Endothelial cell of umbilical vein (primary cell): ENCODE data around the gene FGL2. TPM values are rescaled to one million over a fixed set of nuclear protein-coding genes. Genes with fewer than 3 reads are reported as not detected.

Experiments
- BruUV-seq: library from RNA; stranded (reverse); fragments of 400-500 nt; replicated peaks from 2 replicates; lab custom pipeline; 2021; lab: Mats Ljungman, UMichigan
- CTCF ChIA-PET: fragments of 300-600, 350-600 bp; sonication (Branson Sonifier 250); formaldehyde crosslinking; loops from one replicate; lab custom pipeline; 2021; ENCODE audit warnings: antibody characterized with exemption, inconsistent platforms; lab: Charles Lee
- POLR2A ChIA-PET: fragments of 300-600, 350-600 bp; sonication (Branson Sonifier 250); formaldehyde crosslinking; loops from one replicate; lab custom pipeline; 2021; ENCODE audit warnings: antibody characterized with exemption, inconsistent platforms; lab: Charles Lee
- DNase-seq: peaks from one replicate; pipeline ENCODE4 v3.0.0-alpha.2; 2011; ENCODE audit warnings: low read depth, low spot score
- FAIRE-seq: peaks from 2 replicates; lab custom pipeline; 2011; peaks lifted over from hg19 to GRCh38; lab: Jason Lieb, UNC
- H2AFZ ChIP-seq: 2 replicates; pipeline ENCODE4 v1.6.0; 2012; ENCODE audit warnings: low read depth, low read length, control low read depth, inconsistent platforms
- H3K27ac ChIP-seq: 2 replicates; pipeline ENCODE4 v1.5.1; 2011; ENCODE audit warnings: low read depth, mild to moderate bottlenecking, control low read depth, low read length, moderate library complexity; ENCODE audit not compliant: insufficient read depth
- H3K27me3 ChIP-seq, 2 experiments: 2 replicates each; pipeline versions ENCODE4 v1.6.0 to v1.6.1; 2011; ENCODE audit warnings: low read length in 2 of 2, mixed read lengths in 1 of 2; ENCODE audit not compliant: control insufficient read depth in 2 of 2, insufficient read depth in 2 of 2
- H3K36me3 ChIP-seq, 2 experiments: 2 replicates in 1 of 2; 3 replicates in 1 of 2; pipeline ENCODE4 v1.5.1; 2011; ENCODE audit warnings: low read length in 2 of 2, mild to moderate bottlenecking in 1 of 2, moderate library complexity in 1 of 2; ENCODE audit not compliant: control insufficient read depth in 2 of 2, insufficient read depth in 2 of 2; ENCODE audit errors: extremely low read depth in 1 of 2
- H3K4me1 ChIP-seq: 3 replicates; pipeline ENCODE4 v1.5.1; 2011; ENCODE audit warnings: mild to moderate bottlenecking, low read length; ENCODE audit not compliant: control insufficient read depth, insufficient read depth; ENCODE audit errors: extremely low read depth
- H3K4me2 ChIP-seq: 2 replicates; pipeline ENCODE4 v1.6.1; 2011; ENCODE audit warnings: low read length, control low read depth, mixed read lengths; ENCODE audit not compliant: insufficient read depth
- H3K4me3 ChIP-seq, 3 experiments: fragments of 200-600 bp in 1 of 3; sonication (generic), shearing (Covaris generic) in 1 of 3; replicated peaks in 1 of 3; 2 replicates each; pipeline ENCODE4 v1.5.1; 2011 to 2016; ENCODE audit warnings: control low read depth in 3 of 3, low read length in 3 of 3, mild to moderate bottlenecking in 2 of 3, inconsistent platforms in 1 of 3, low read depth in 1 of 3, moderate library complexity in 1 of 3; ENCODE audit not compliant: insufficient read depth in 1 of 3
- H3K79me2 ChIP-seq: 2 replicates; pipeline ENCODE4 v1.6.0; 2012; ENCODE audit warnings: low read length, inconsistent platforms; ENCODE audit not compliant: control insufficient read depth, insufficient read depth
- H3K9ac ChIP-seq: replicated peaks from 2 replicates; pipeline ENCODE3; 2011; ENCODE audit warnings: low read length, control low read depth; ENCODE audit not compliant: insufficient read depth; ENCODE audit errors: extremely low read depth
- H3K9me1 ChIP-seq: replicated peaks from 3 replicates; pipeline ENCODE4 v1.6.0; 2011; ENCODE audit warnings: mild to moderate bottlenecking, low read length; ENCODE audit not compliant: control insufficient read depth, insufficient read depth; ENCODE audit errors: extremely low read depth
- H3K9me3 ChIP-seq: replicated peaks from 2 replicates; pipeline ENCODE4 v1.5.1; 2012; ENCODE audit warnings: low read length, inconsistent platforms; ENCODE audit not compliant: control insufficient read depth, insufficient read depth
- H4K20me1 ChIP-seq: replicated peaks from 2 replicates; pipeline ENCODE3; 2011; ENCODE audit warnings: mild to moderate bottlenecking, low read length; ENCODE audit not compliant: control insufficient read depth, insufficient read depth; ENCODE audit errors: extremely low read depth
- CTCF ChIP-seq, 2 donors: IDR thresholded peaks; 1 replicate in 1 of 2; 2 replicates in 1 of 2; pipeline ENCODE4 v1.5.1; 2011; ENCODE audit warnings: low read length in 2 of 2, mild to moderate bottlenecking in 2 of 2, moderate library complexity in 2 of 2, control low read depth in 1 of 2, inconsistent platforms in 1 of 2, low read depth in 1 of 2; ENCODE audit not compliant: insufficient read depth in 1 of 2; ENCODE audit errors: extremely low read depth in 1 of 2
- EZH2 ChIP-seq: IDR thresholded peaks from 2 replicates; pipeline ENCODE4 v1.6.1; 2012; ENCODE audit warnings: borderline replicate concordance, low read depth, mild to moderate bottlenecking, moderate library complexity, low read length, inconsistent platforms; ENCODE audit not compliant: severe bottlenecking
- FOS ChIP-seq: IDR thresholded peaks from 2 replicates; pipeline ENCODE4 v1.6.1; 2011; ENCODE audit warnings: mild to moderate bottlenecking, low read length, moderate library complexity, borderline replicate concordance; ENCODE audit not compliant: insufficient read depth
- GATA2 ChIP-seq: IDR thresholded peaks from 2 replicates; pipeline ENCODE4 v1.7.0; 2011; ENCODE audit warnings: low read depth, mild to moderate bottlenecking, moderate library complexity, mixed read lengths, low read length; ENCODE audit not compliant: insufficient read length, insufficient read depth
- JUN ChIP-seq: IDR thresholded peaks from 2 replicates; pipeline ENCODE4 v1.6.1; 2011; ENCODE audit warnings: borderline replicate concordance, low read depth; ENCODE audit not compliant: insufficient read length, insufficient read depth
- MAX ChIP-seq: IDR thresholded peaks from 2 replicates; pipeline ENCODE4 v1.6.1; 2011; ENCODE audit not compliant: insufficient read depth, insufficient read length
- MYC ChIP-seq: IDR thresholded peaks from one replicate; pipeline ENCODE4 v1.6.1; 2011; ENCODE audit warnings: mild to moderate bottlenecking, low read depth, low read length
- POLR2A ChIP-seq: IDR thresholded peaks from 2 replicates; pipeline ENCODE4 v1.6.1; 2012; ENCODE audit warnings: low read depth, mild to moderate bottlenecking, control low read depth, low read length
- POLR2AphosphoS5 ChIP-seq: IDR thresholded peaks from 2 replicates; pipeline ENCODE4 v1.6.1; 2012; ENCODE audit warnings: low read depth, mild to moderate bottlenecking, control low read depth, low read length, moderate library complexity; ENCODE audit not compliant: insufficient read depth
- dilution Hi-C: fragments of 300-500 bp; cut with MboI; formaldehyde crosslinking; loops from one replicate; pipeline ENCODE4 v1.15.0; 2019; ENCODE audit warnings: low sequenced_read_pairs; ENCODE audit not compliant: extremely low pct_ligation_motif_present
- intact Hi-C: fragments of 100-400 bp; cut with micrococcal nuclease; formaldehyde crosslinking; loops from one replicate; pipeline ENCODE4 v1.10.0; 2022
- polyA plus RNA-seq, 4 experiments: library from polyadenylated mRNA; depleted of rRNA in 3 of 4; stranded (reverse) in 3 of 4; unstranded in 1 of 4; fragments of >200 nt; gene quantifications; 2 replicates each; pipeline versions ENCODE4 v1.2.1 to v1.2.3, GENCODE V29; 2011 to 2012; ENCODE audit warnings: missing spikeins in 1 of 4
- total RNA-seq: library from RNA; stranded (reverse); gene quantifications from 2 replicates; pipeline ENCODE4 v1.2.3, GENCODE V29; 2021

Gene FGL2
- total and polyA plus RNA-seq, 2 donors (not counting 3 experiments of a cell fraction or from before 2014, with no cell fraction given) = not detected

GRCh38 chr7:77222819-77223218 is 23.2 kb upstream of the FGL2 start:
- ChIA-PET CTCF (no interaction called here), POLR2A (no interaction called here)
- Histone ChIP-seq H3K4me3 (no peak overlapping the region), H2AFZ (no peak overlapping the region), H3K4me1 (peaks cover 3% of the 10 kb centered on the region), H3K27me3 (peaks cover 0 to 4% of the 10 kb centered on the region in 2 experiments), H4K20me1 (no peaks in the 10 kb centered on the region), H3K9me3 (no peaks in the 10 kb centered on the region), H3K4me2 (no peak overlapping the region), H3K27ac (no peak overlapping the region), H3K36me3 (no peaks in the 10 kb centered on the region), H3K9ac (no peak overlapping the region), H3K9me1 (no peaks in the 10 kb centered on the region), H3K79me2 (no peaks in the 10 kb centered on the region)
- DNase-seq (no peak), FAIRE-seq (no peak)
- dilution Hi-C loops = no loop called here
- intact Hi-C loops = no loop called here
- TF ChIP-seq EZH2 (no peak), MYC (no peak)
- no TSS peak for BruUV-seq

- H2AFZ ChIP-seq = no peak overlapping the region
- no TSS peak for BruUV-seq
- peaks cover 3% of the 10 kb centered on the region for H3K4me1 ChIP-seq
- DNase-seq (no peak), FAIRE-seq (no peak)
- H3K27me3 ChIP-seq = peaks cover 0 to 4% of the 10 kb centered on the region in 2 experiments
- no peak overlapping the region for H3K9ac ChIP-seq
- POLR2A ChIA-PET = no interaction called here
- H3K9me1 ChIP-seq = no peaks in the 10 kb centered on the region
- H3K4me3 ChIP-seq = no peak overlapping the region
- H3K36me3 ChIP-seq = no peaks in the 10 kb centered on the region
- no peaks in the 10 kb centered on the region for H3K79me2 ChIP-seq
- H3K4me2 ChIP-seq = no peak overlapping the region
- CTCF ChIA-PET = no interaction called here
- no peak overlapping the region for H3K27ac ChIP-seq
- TF ChIP-seq EZH2 = no peak
- TF ChIP-seq CTCF (IDR thresholded peaks at IDR 0.05; ENCODE audit: extremely low read depth in 1 of 2, insufficient read depth in 1 of 2, low read depth in 1 of 2, low read length in 2 of 2) = no peak
- no peak for TF ChIP-seq JUN
- no peak for TF ChIP-seq GATA2
- no peak for TF ChIP-seq POLR2A
- no peak for TF ChIP-seq FOS
- no peak for TF ChIP-seq MYC
- no peak for TF ChIP-seq POLR2AphosphoS5
- TF ChIP-seq MAX = no peak
- no peaks in the 10 kb centered on the region for H4K20me1 ChIP-seq
- no peaks in the 10 kb centered on the region for H3K9me3 ChIP-seq
- intact Hi-C loops = no loop called here
- dilution Hi-C loops = no loop called here
These were observed 22.4 kb upstream of the FGL2 start for GRCh38 chr7:77222065-77222464.
